ENCODE measurements around the gene AKT1S1.
A peak's percentile ranks its signal among the peaks of the same experiment; 100 is the strongest.

Gene AKT1S1

DNA sequence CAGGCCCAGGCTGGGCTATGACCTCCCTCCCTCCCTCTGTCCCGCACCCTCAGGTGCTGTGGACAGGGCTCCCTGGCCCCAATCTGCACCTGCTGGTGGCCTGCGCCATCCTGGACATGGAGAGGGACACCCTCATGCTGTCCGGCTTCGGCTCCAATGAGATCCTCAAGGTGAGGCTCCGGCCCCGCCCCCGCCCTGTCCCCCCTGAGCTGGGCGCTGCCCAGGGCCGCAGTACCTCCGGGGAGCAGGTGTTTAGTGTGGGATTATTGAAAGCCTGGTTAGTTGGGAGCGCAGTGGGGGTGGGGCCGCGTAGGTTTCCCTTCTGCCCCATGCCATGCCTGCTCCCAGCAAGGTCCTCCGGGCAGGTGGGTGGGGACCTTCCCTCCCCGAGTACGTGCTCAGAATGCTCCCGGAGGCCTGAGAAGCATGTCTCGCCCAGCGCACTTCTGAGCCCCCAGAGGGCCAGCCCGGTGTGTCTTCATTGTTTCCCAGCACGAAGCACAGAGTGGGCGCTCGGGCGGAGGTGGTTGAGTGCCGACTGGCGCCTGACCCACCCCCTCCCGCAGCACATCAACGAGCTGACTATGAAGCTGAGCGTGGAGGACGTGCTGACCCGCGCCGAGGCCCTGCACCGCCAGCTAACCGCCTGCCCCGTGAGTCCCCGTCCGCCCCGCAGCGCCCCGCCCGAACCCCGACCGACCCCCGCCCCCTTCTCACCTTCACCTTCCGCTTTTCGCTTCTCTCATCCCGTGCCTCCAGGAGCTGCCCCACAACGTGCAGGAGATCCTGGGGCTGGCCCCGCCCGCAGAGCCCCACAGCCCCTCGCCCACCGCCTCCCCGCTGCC is 10.7 kb upstream of the AKT1S1 start:
- Histone ChIP-seq H3K27ac (ENCODE audit: extremely low read depth, low read depth, low read length) (no peak overlapping the region), H3K36me3 (ENCODE audit: control insufficient read depth in 2 of 2, insufficient read depth in 1 of 2, low read length in 2 of 2) (peaks cover 10 to 22% of the 10 kb centered on the region in 2 experiments; a peak in 2 of 3 replicates), H3K4me3 (ENCODE audit: low read depth, low read length) (no peak overlapping the region), H3K9me3 (ENCODE audit: control insufficient read depth, insufficient read depth, low read depth, low read length) (no peaks in the 10 kb centered on the region), H3K4me1 (ENCODE audit: control insufficient read depth, insufficient read depth, low read length) (no peaks in the 10 kb centered on the region)
- TF ChIP-seq EGR2 (tag by site-specific recombination; IDR thresholded peaks at IDR 0.05; ENCODE audit: low read depth): peak; percentile 9; the same call in 1 of the 2 replicates
- TF ChIP-seq ZNF670 (tag by site-specific recombination; IDR thresholded peaks at IDR 0.05; ENCODE audit: low read depth): no peak
- TF ChIP-seq, protein P1, sequence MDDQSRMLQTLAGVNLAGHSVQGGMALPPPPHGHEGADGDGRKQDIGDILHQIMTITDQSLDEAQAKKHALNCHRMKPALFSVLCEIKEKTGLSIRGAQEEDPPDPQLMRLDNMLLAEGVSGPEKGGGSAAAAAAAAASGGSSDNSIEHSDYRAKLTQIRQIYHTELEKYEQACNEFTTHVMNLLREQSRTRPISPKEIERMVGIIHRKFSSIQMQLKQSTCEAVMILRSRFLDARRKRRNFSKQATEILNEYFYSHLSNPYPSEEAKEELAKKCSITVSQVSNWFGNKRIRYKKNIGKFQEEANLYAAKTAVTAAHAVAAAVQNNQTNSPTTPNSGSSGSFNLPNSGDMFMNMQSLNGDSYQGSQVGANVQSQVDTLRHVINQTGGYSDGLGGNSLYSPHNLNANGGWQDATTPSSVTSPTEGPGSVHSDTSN (CRISPR knock-in tag; IDR thresholded peaks at IDR 0.05): 0 out of 2 replicates have a peak, but pooled peaks have one; percentile 23
- TF ChIP-seq KLF8 (tag by site-specific recombination; IDR thresholded peaks at IDR 0.05): peak; percentile 61
- CTCF ChIA-PET: interaction anchor here (0.6 kb wide), 1 partner anchor 11 kb away, joined by 3 read pairs; no protein-coding TSS in a partner anchor
- POLR2A ChIA-PET: interaction anchor here (0.7 to 1.0 kb wide), 2 partner anchors 9 to 34 kb away, joined by 3 to 4 read pairs; no protein-coding TSS in a partner anchor

DNA sequence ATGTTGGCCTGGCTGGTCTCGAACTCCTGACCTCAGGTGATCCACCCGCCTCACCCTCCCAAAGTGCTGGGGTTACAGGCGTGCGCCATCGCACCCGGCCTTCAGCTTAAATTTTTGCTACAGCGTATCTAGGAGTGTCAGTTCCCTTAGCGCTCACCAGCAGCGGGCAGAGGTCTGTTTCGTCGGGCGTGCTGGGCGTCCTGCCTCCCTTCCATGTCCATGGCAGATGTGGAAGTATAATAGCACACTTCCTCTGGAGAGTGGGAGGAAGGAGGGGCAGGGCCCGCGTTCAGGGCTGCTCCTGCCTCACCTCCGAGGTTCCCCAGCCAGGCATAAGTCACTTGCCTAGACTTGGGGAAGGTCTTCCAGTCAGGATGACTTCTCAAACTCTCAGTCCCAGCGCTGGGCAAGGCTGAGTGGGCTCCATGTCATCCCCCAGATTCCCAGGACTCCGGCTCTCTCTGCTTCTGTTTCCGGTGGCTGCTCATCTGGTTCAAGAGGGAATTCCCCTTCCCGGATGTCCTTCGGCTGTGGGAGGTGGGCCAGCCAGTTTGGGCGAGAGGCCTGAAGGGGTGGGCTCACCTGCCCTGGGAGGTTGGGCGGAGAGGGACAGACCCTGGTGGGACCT is 10.0 kb upstream of the AKT1S1 start:
- peaks cover 10 to 29% of the 10 kb centered on the region in 2 experiments; a peak in 2 of 3 replicates for H3K36me3 ChIP-seq (ENCODE audit: control insufficient read depth in 2 of 2, insufficient read depth in 1 of 2, low read length in 2 of 2)
- H3K9me3 ChIP-seq (ENCODE audit: control insufficient read depth, insufficient read depth, low read depth, low read length): no peaks in the 10 kb centered on the region
- TF ChIP-seq ZBTB1 (tag by site-specific recombination; IDR thresholded peaks at IDR 0.05): no peak
- ChIA-PET POLR2A (interaction anchor here (0.9 kb wide), 1 partner anchor 18 kb away, joined by 3 read pairs; no protein-coding TSS in a partner anchor), CTCF (interaction anchor here (1.1 kb wide), 1 partner anchor 18 kb away, joined by 3 read pairs; no protein-coding TSS in a partner anchor)
- no peaks in the 10 kb centered on the region for H3K4me1 ChIP-seq (ENCODE audit: control insufficient read depth, insufficient read depth, low read length)
- H3K4me3 ChIP-seq (ENCODE audit: low read depth, low read length): no peak overlapping the region
- no peak overlapping the region for H3K27ac ChIP-seq (ENCODE audit: extremely low read depth, low read depth, low read length)

- Histone ChIP-seq H3K4me3 (ENCODE audit: low read depth, low read length) (no peak overlapping the region), H3K4me1 (ENCODE audit: control insufficient read depth, insufficient read depth, low read length) (no peaks in the 10 kb centered on the region), H3K27ac (ENCODE audit: extremely low read depth, low read depth, low read length) (no peak overlapping the region), H3K9me3 (ENCODE audit: control insufficient read depth, insufficient read depth, low read depth, low read length) (no peaks in the 10 kb centered on the region), H3K36me3 (ENCODE audit: control insufficient read depth in 2 of 2, insufficient read depth in 1 of 2, low read length in 2 of 2) (peaks cover 12 to 52% of the 10 kb centered on the region in 2 experiments; a peak in 2 of 3 replicates)
- TF ChIP-seq ZNF513 (tag by site-specific recombination; IDR thresholded peaks at IDR 0.05) (no peak), BCL11A (tag by site-specific recombination; IDR thresholded peaks at IDR 0.05; ENCODE audit: low read depth) (no peak), ZNF221 (tag by site-specific recombination; IDR thresholded peaks at IDR 0.05; ENCODE audit: borderline replicate concordance) (no peak), ZNF404 (tag by site-specific recombination; IDR thresholded peaks at IDR 0.05) (no peak), KLF10 (tag by site-specific recombination; IDR thresholded peaks at IDR 0.05) (no peak), KLF1 (tag by site-specific recombination; IDR thresholded peaks at IDR 0.05) (no peak), ZNF624 (tag by site-specific recombination; IDR thresholded peaks at IDR 0.05) (no peak), ZNF211 (tag by site-specific recombination; IDR thresholded peaks at IDR 0.05; ENCODE audit: low read depth) (no peak), ATF2 (tag by site-specific recombination; IDR thresholded peaks at IDR 0.05; ENCODE audit: low read depth) (no peak)
- CTCF ChIA-PET: no interaction called here
- POLR2A ChIA-PET: interaction anchor here (1.9 kb wide), 1 partner anchor 16 kb away, joined by 5 read pairs; no protein-coding TSS in a partner anchor
Observed at GRCh38 chr19:49884760-49885159, 7.6 kb upstream of the AKT1S1 start.
